BJ (cell line): Measurements from ENCODE around the gene PRPSAP1. TPM values are rescaled to one million over a fixed set of nuclear protein-coding genes. Genes with fewer than 3 reads are reported as not detected.
"Not testable (repeated sequence)": the region's sequence is repeated elsewhere in the genome, so short reads cannot be mapped to it uniquely, and the experiment has no call there.

ENCODE experiments used
- CTCF ChIA-PET: fragments of 350-600 bp; formaldehyde crosslinking; extraction: SDS; loops from one replicate; lab custom pipeline; 2021; ENCODE audit warnings: antibody characterized with exemption, inconsistent platforms; lab: Yijun Ruan, JAX
- POLR2A ChIA-PET: fragments of 300-600 bp; sonication (Branson Sonifier 250); formaldehyde crosslinking; extraction: SDS; loops from one replicate; lab custom pipeline; 2021; ENCODE audit warnings: antibody characterized with exemption; lab: Charles Lee
- DNase-seq: peaks from one replicate; pipeline ENCODE4 v3.0.0-alpha.2; 2011; ENCODE audit warnings: low read depth
- H3K27me3 ChIP-seq: 2 replicates; pipeline ENCODE4 v1.6.0; 2011; ENCODE audit warnings: low read length; ENCODE audit not compliant: control insufficient read depth, insufficient read depth
- H3K36me3 ChIP-seq: 2 replicates; pipeline ENCODE4 v1.5.1; 2011; ENCODE audit warnings: low read length; ENCODE audit not compliant: control insufficient read depth, insufficient read depth
- H3K4me3 ChIP-seq: 2 replicates; pipeline ENCODE4 v1.5.1; 2011; ENCODE audit warnings: low read depth, mild to moderate bottlenecking, control low read depth, low read length
- CTCF ChIP-seq: IDR thresholded peaks from 2 replicates; pipeline ENCODE4 v1.5.1; 2011; ENCODE audit warnings: low read depth, mild to moderate bottlenecking, control low read depth, inconsistent platforms, low read length, moderate library complexity; ENCODE audit not compliant: insufficient read depth
- polyA plus RNA-seq: library from polyadenylated mRNA; depleted of rRNA; stranded (reverse); fragments of >200 nt; gene quantifications from 2 replicates; pipeline ENCODE4 v1.2.3, GENCODE V29; 2011

Gene PRPSAP1
- polyA plus RNA-seq, 1 experiment, result 72.8 TPM

- POLR2A ChIA-PET, result no interaction called here
- peak; percentile 47 for TF ChIP-seq CTCF
- CTCF ChIA-PET, result interaction anchor here (1.0 to 3.7 kb wide), 9 partner anchors 8 to 63 kb away, joined by 3 to 22 read pairs (median 5); partner anchors contain the start of genes PRPSAP1 and SPHK1
- Histone ChIP-seq H3K4me3 (no peak overlapping the region), H3K27me3 (no peaks in the 10 kb centered on the region), H3K36me3 (no peaks in the 10 kb centered on the region)
- DNase-seq, result no peak
These were observed 11.7 kb upstream of the PRPSAP1 start for GRCh38 chr17:76365256-76365903.

- POLR2A ChIA-PET, result no interaction called here
- Histone ChIP-seq H3K36me3 (no peaks in the 10 kb centered on the region), H3K4me3 (no peak overlapping the region), H3K27me3 (no peaks in the 10 kb centered on the region)
- CTCF ChIA-PET, result interaction anchor here (1.0 to 3.7 kb wide), 4 partner anchors 7 to 35 kb away, joined by 3 to 23 read pairs (median 13); partner anchors contain the start of gene SPHK1
- no peak for DNase-seq
- TF ChIP-seq CTCF, result no peak
These were observed 9.6 kb upstream of the PRPSAP1 start for GRCh38 chr17:76363107-76363842.

GRCh38 chr17:76360461-76360860 lies 6.7 kb upstream of the PRPSAP1 start:
- no peak for DNase-seq
- POLR2A ChIA-PET, result no interaction called here

GRCh38 chr17:76359776-76360175 lies 6.1 kb upstream of the PRPSAP1 start:
- CTCF ChIA-PET, result interaction anchor here (1.1 to 3.3 kb wide), 2 partner anchors 11 to 25 kb away, joined by 3 to 14 read pairs; partner anchors contain the start of gene SPHK1
- H3K36me3 ChIP-seq, POLR2A ChIA-PET, H3K27me3 ChIP-seq, H3K4me3 ChIP-seq, DNase-seq: not testable (repeated sequence)

More at GRCh38 chr17:76360461-76360860, 6.7 kb upstream of the PRPSAP1 start:
- CTCF ChIA-PET, result no interaction called here
- TF ChIP-seq CTCF, result no peak
- Histone ChIP-seq H3K27me3 (no peaks in the 10 kb centered on the region), H3K4me3 (no peak overlapping the region), H3K36me3 (no peaks in the 10 kb centered on the region)

GRCh38 chr17:76359375-76359774 lies 5.7 kb upstream of the PRPSAP1 start:
- no peaks in the 10 kb centered on the region for H3K36me3 ChIP-seq
- no peak overlapping the region for H3K4me3 ChIP-seq
- DNase-seq, result no peak
- POLR2A ChIA-PET, result no interaction called here
- CTCF ChIA-PET, result interaction anchor here (0.6 to 3.3 kb wide), 3 partner anchors 11 to 55 kb away, joined by 3 to 14 read pairs (median 4); partner anchors contain the start of gene SPHK1
- no peaks in the 10 kb centered on the region for H3K27me3 ChIP-seq
- TF ChIP-seq CTCF, result no peak
